Effector memory CD4-positive, alpha-beta T cell (primary cell): ENCODE measurements around the gene C4orf50.

ENCODE experiments used
- DNase-seq, 3 donors: peaks; one replicate each; pipeline ENCODE4 v3.0.0-alpha.2; 2020
- H3K27ac ChIP-seq: 2 replicates; pipeline ENCODE4 v1.7.0; 2013; ENCODE audit warnings: mild to moderate bottlenecking, low read length, moderate library complexity; ENCODE audit not compliant: insufficient read depth, poor library complexity, severe bottlenecking
- H3K27me3 ChIP-seq: replicated peaks from 2 replicates; pipeline ENCODE4 v1.7.0; 2013; ENCODE audit warnings: mild to moderate bottlenecking, low read length; ENCODE audit not compliant: insufficient read depth, control insufficient read depth, poor library complexity, severe bottlenecking
- H3K36me3 ChIP-seq: 2 replicates; pipeline ENCODE4 v1.7.0; 2013; ENCODE audit warnings: mild to moderate bottlenecking, low read length, moderate library complexity; ENCODE audit not compliant: control insufficient read depth, insufficient read depth
- H3K4me1 ChIP-seq: 2 replicates; pipeline ENCODE4 v1.7.0; 2013; ENCODE audit warnings: low read length, mild to moderate bottlenecking; ENCODE audit not compliant: control insufficient read depth, insufficient read depth, poor library complexity, severe bottlenecking
- H3K4me3 ChIP-seq: 2 replicates; pipeline ENCODE4 v1.7.0; 2013; ENCODE audit warnings: low read length, low read depth, mild to moderate bottlenecking; ENCODE audit not compliant: insufficient read depth, poor library complexity, severe bottlenecking
- H3K9me3 ChIP-seq: 2 replicates; pipeline ENCODE4 v1.7.0; 2013; ENCODE audit warnings: mild to moderate bottlenecking, low read length, moderate library complexity; ENCODE audit not compliant: control insufficient read depth
- total RNA-seq, 3 donors: gene quantifications; one replicate each; lab custom pipeline; 2026; lab: John Stamatoyannopoulos, UW

C4orf50 gene
- 2.2 to 11.9 (median 10.8) reads per million in 3 donors for total RNA-seq

- H3K27ac ChIP-seq = no peak within 1 kb of the TSS
- H3K4me3 ChIP-seq = no peak within 1 kb of the TSS
- no peaks in the 10 kb centered on the region for H3K4me1 ChIP-seq
- peaks cover 3% of the 10 kb centered on the region for H3K27me3 ChIP-seq
- no peaks in the 10 kb centered on the region for H3K36me3 ChIP-seq
- no peaks in the 10 kb centered on the region for H3K9me3 ChIP-seq
- no peak for DNase-seq
Measured at GRCh38 chr4:6018331-6018730, at the start of gene C4orf50. TSS of gene C4orf50 (minus strand) at chr4:6018431.

DNA sequence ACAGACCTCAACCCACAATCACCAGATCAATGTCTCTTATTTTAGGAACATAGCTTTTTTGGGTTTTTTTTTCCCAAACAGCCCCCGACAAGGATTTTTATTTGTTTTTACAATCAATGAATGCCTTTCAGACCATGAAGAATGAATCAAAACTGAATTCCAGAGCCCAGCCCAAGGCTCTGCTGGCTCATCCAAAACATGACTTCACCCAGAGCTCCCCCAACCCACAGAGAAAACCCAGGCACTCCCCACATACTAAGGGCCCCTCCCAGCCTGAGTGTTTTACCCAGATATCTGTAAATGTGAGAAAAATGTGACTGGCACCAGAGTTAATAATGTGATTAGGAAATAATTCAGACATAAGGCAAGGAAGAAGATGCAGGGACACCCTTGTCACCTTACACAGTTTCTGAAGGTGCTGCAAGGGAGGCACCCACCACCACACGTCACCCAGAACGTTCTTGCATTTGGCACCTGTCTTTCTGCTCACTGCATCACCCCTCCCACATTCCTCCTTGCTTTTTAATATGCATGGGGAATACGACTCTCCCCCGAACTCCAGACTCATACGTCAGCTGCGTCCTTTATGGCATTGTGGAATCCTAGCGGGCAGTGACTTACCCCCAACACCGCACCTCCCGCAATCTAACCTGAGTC lies 47.8 kb upstream of the C4orf50 start:
- no peak overlapping the region for H3K4me3 ChIP-seq
- H3K27ac ChIP-seq = no peak overlapping the region
- no peak for DNase-seq
- H3K4me1 ChIP-seq = no peaks in the 10 kb centered on the region
- no peaks in the 10 kb centered on the region for H3K27me3 ChIP-seq
- peaks cover 9% of the 10 kb centered on the region for H3K36me3 ChIP-seq
- no peaks in the 10 kb centered on the region for H3K9me3 ChIP-seq

DNA sequence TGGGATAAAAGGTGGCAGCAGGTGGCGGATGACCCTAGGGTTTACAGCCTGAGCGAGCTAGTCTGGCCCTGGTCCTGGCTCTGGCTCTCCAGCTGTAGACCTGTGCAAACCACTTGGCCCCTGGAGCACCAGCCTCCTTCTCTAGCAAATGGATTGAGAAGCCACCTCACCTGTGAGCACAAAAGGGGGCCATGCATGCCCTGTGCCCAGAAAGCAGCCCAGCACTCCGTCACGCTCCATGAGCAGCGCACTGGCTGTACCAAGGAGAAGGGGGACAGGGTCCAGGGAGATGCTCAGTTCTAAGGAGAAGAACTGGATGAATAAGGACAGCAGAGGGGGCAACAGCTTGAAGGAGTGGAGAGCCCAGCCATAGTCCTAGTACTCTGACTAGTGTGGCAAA lies 46.9 kb upstream of the C4orf50 start:
- Histone ChIP-seq H3K4me1 (no peaks in the 10 kb centered on the region), H3K9me3 (no peaks in the 10 kb centered on the region), H3K4me3 (no peak overlapping the region), H3K27me3 (no peaks in the 10 kb centered on the region), H3K27ac (no peak overlapping the region), H3K36me3 (peaks cover 11% of the 10 kb centered on the region)
- DNase-seq = no peak

- Histone ChIP-seq H3K27ac (no peak overlapping the region), H3K4me1 (no peaks in the 10 kb centered on the region), H3K36me3 (peaks cover 16% of the 10 kb centered on the region), H3K9me3 (peaks cover 2% of the 10 kb centered on the region), H3K27me3 (no peaks in the 10 kb centered on the region), H3K4me3 (no peak overlapping the region)
- DNase-seq = no peak
Measured at GRCh38 chr4:6064383-6064782, 46.2 kb upstream of the C4orf50 start.

DNA sequence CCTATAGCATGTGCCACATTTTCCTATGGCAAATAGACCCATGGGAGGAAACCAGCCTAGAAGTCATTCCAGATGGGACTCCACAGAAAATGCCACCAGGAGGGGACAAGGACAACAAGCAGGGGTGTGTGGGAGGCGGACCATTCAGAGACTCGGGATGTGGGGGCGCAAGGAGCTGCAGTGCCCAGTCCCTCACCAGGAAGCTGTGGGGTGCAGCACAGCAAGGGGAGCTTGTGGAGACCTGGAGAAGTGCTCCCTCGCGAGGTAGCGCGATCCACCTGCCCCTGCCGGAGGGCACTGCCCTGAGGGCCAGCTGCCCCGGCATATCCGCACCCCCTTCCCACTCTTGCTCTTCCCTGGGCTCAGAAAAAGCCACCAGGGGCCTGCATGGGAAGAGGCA lies 45.5 kb upstream of the C4orf50 start:
- DNase-seq = no peak
- Histone ChIP-seq H3K9me3 (peaks cover 8% of the 10 kb centered on the region), H3K27ac (no peak overlapping the region), H3K4me3 (no peak overlapping the region), H3K4me1 (no peaks in the 10 kb centered on the region), H3K36me3 (peaks cover 23% of the 10 kb centered on the region), H3K27me3 (no peaks in the 10 kb centered on the region)

DNA sequence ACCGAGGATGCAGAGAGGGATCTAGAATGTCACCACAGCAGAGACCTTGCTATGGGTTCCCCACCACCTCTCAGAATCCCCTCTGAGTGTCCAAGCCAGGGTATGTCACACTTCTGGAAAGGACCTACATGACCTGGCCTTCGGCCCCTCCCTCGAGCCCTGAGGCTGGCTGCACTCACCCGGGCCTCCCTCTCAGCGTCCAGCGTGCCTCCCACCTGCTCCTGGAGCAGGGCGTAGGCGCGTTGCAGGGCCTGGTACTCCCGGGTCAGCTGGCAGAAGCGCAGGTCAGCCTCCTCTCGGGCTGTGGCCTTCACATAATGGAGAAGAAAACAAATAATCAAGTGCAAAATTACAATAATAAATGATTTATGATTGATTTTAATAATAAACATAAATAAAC lies 43.9 kb upstream of the C4orf50 start:
- Histone ChIP-seq H3K4me3 (no peak overlapping the region), H3K36me3 (peaks cover 34% of the 10 kb centered on the region), H3K4me1 (no peaks in the 10 kb centered on the region), H3K9me3 (peaks cover 20% of the 10 kb centered on the region), H3K27ac (no peak overlapping the region), H3K27me3 (no peaks in the 10 kb centered on the region)
- DNase-seq = no peak

GRCh38 chr4:6059375-6059805 lies 41.2 kb upstream of the C4orf50 start:
- peaks cover 20% of the 10 kb centered on the region for H3K9me3 ChIP-seq
- H3K27me3 ChIP-seq = no peaks in the 10 kb centered on the region
- no peak overlapping the region for H3K27ac ChIP-seq
- peaks cover 34% of the 10 kb centered on the region for H3K36me3 ChIP-seq
- DNase-seq = no peak
- H3K4me1 ChIP-seq = no peaks in the 10 kb centered on the region
- no peak overlapping the region for H3K4me3 ChIP-seq

DNA sequence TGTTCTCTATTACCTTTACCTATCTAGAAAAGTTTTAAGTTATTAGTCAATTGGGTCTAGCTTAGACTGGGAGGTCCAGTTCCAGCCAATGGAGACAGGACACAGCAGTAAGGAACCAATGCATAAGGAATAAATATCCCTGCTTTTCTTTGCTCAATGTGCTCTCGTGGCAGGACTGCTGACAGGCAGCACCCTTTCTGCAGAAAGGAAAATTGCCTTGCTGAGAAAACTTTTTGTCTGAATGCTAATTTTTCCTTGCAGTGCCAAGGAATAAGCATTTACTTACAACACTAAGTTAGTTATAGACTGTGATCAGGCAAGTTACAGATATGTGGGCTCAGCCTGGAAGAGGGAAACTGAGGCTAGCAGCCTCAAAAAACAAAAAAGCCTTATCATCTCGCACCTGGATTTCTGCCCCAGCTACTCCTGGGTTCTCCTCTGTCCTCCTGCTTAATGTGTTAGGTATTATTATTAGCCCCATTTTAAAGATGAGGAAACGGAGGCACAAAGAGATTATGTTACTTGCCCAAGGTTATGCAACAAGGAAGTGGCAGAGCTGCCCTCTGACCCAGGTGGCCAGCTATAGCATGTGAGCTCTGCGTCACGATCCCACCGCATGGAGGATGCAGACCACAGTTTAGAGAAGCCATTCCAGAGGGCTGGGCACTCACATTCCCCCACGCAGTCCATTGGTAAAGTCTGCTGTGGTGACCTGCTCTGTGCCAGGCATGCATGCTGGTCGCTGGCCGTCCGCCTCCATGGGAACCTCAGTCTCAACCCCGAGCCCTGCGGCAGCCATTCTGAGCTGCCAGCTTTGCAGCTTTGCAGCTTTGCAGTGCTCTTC lies 40.5 kb upstream of the C4orf50 start:
- Histone ChIP-seq H3K9me3 (peaks cover 20% of the 10 kb centered on the region), H3K27me3 (no peaks in the 10 kb centered on the region), H3K4me1 (no peaks in the 10 kb centered on the region), H3K4me3 (no peak overlapping the region), H3K27ac (no peak overlapping the region), H3K36me3 (peaks cover 34% of the 10 kb centered on the region)
- no peak for DNase-seq

- H3K4me3 ChIP-seq = no peak overlapping the region
- H3K9me3 ChIP-seq = peaks cover 20% of the 10 kb centered on the region
- peaks cover 33% of the 10 kb centered on the region for H3K36me3 ChIP-seq
- no peaks in the 10 kb centered on the region for H3K4me1 ChIP-seq
- no peak for DNase-seq
- H3K27me3 ChIP-seq = no peaks in the 10 kb centered on the region
- no peak overlapping the region for H3K27ac ChIP-seq
Measured at GRCh38 chr4:6056976-6057766, 38.9 kb upstream of the C4orf50 start.
